Measurements from ENCODE around the gene IFT43.

GRCh38 chr14:76106188-76106587 lies 120.6 kb downstream of the IFT43 start:
- TF ChIP-seq, protein P1, sequence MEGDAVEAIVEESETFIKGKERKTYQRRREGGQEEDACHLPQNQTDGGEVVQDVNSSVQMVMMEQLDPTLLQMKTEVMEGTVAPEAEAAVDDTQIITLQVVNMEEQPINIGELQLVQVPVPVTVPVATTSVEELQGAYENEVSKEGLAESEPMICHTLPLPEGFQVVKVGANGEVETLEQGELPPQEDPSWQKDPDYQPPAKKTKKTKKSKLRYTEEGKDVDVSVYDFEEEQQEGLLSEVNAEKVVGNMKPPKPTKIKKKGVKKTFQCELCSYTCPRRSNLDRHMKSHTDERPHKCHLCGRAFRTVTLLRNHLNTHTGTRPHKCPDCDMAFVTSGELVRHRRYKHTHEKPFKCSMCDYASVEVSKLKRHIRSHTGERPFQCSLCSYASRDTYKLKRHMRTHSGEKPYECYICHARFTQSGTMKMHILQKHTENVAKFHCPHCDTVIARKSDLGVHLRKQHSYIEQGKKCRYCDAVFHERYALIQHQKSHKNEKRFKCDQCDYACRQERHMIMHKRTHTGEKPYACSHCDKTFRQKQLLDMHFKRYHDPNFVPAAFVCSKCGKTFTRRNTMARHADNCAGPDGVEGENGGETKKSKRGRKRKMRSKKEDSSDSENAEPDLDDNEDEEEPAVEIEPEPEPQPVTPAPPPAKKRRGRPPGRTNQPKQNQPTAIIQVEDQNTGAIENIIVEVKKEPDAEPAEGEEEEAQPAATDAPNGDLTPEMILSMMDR (IDR thresholded peaks at IDR 0.05; ENCODE audit: extremely low read depth in 1 of 2, insufficient read depth in 1 of 2, low read depth in 1 of 2, low read length in 2 of 2): no peak
- no peak for TF ChIP-seq EZH2 (IDR thresholded peaks at IDR 0.05; ENCODE audit: borderline replicate concordance, low read depth, low read length, severe bottlenecking)
- no peak for TF ChIP-seq POLR2AphosphoS5 (IDR thresholded peaks at IDR 0.05; ENCODE audit: insufficient read depth, low read depth, low read length)
- TF ChIP-seq POLR2A (IDR thresholded peaks at IDR 0.05; ENCODE audit: low read depth, low read length): no peak
- no peak for TF ChIP-seq MYC (IDR thresholded peaks at IDR 0.05; ENCODE audit: low read depth, low read length)
- no peak for TF ChIP-seq MAX (IDR thresholded peaks at IDR 0.05; ENCODE audit: insufficient read depth, insufficient read length)
